Activated naive CD4-positive, alpha-beta T cell treated with anti-CD3 and anti-CD28 coated beads, Interleukin-2, amount 50 U/mL, for 24 hours (primary cell): Measurements from ENCODE around the gene SLC1A7.
"Not testable (repeated sequence)": the region's sequence is repeated elsewhere in the genome, so short reads cannot be mapped to it uniquely, and the experiment has no call there.

Experiments used
- H3K27ac Mint-ChIP-seq: one replicate; pipeline ENCODE4 v1.8.0; 2021; ENCODE audit warnings: mild to moderate bottlenecking, mixed read lengths
- H3K27me3 Mint-ChIP-seq: one replicate; pipeline ENCODE4 v1.8.0; 2021; ENCODE audit warnings: mixed read lengths
- H3K36me3 Mint-ChIP-seq: one replicate; pipeline ENCODE4 v1.8.0; 2021; ENCODE audit warnings: mixed read lengths
- H3K4me1 Mint-ChIP-seq: one replicate; pipeline ENCODE4 v1.8.0; 2021; ENCODE audit warnings: mixed read lengths
- H3K4me3 Mint-ChIP-seq: one replicate; pipeline ENCODE4 v1.8.0; 2021; ENCODE audit warnings: mild to moderate bottlenecking, mixed read lengths
- H3K9me3 Mint-ChIP-seq: one replicate; pipeline ENCODE4 v1.8.0; 2021; ENCODE audit warnings: mixed read lengths

Gene SLC1A7

GRCh38 chr1:53142226-53142853 lies at the start of gene SLC1A7:
TSS of gene SLC1A7 (minus strand) at chr1:53142638. CDS start at chr1:53142449, 189 bp downstream.
- Mint-ChIP-seq H3K27me3 (no peaks in the 10 kb centered on the region), H3K4me3 (no peak within 1 kb of the TSS), H3K27ac (no peak within 1 kb of the TSS), H3K4me1 (no peaks in the 10 kb centered on the region), H3K9me3 (peaks cover 5% of the 10 kb centered on the region), H3K36me3 (peaks cover 3% of the 10 kb centered on the region)

DNA sequence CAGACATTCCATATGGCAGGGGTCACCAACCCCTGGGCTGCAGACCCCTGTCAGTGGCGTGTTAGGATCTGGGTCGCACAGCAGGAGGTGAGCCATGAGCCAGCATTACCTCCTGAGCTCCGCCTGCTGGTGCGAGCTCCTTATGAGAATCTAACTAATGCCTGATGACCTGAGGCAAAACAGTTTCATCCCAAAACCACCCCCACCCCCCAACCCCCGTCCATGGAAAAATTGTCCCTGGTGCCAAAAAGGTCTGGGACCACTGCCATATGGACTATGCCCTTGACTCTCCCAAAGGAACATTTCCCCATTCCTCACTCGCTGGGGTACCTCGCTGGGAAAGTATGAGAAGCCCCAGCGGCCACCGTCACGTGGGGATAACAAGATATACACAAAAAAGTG lies 47.8 kb upstream of the SLC1A7 start:
- H3K9me3 Mint-ChIP-seq: no peaks in the 10 kb centered on the region
- no peak overlapping the region for H3K4me3 Mint-ChIP-seq
- H3K4me1 Mint-ChIP-seq: no peaks in the 10 kb centered on the region
- H3K27me3 Mint-ChIP-seq: peaks cover 2% of the 10 kb centered on the region
- H3K27ac Mint-ChIP-seq: no peak overlapping the region
- H3K36me3 Mint-ChIP-seq: no peaks in the 10 kb centered on the region

DNA sequence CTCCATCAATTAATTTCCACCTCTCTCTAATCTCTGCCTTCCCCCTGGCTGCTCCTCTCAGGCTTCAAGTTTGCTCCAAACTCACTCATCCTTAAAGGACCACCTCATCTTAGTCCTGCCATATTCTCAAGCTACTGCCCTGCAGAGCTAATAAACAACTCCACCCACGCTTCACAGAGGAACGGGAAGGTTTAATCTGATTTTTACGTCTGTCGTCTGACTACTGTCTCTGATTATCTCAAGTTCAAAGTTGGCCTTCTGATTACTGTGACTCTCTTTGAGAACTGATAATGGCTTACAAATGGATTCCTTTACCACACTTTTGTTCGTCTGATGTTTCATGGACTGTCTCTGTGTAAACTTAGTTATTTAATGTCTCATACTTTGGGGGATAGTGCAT lies 46.6 kb upstream of the SLC1A7 start:
- Mint-ChIP-seq H3K27me3 (peaks cover 2% of the 10 kb centered on the region), H3K4me1 (no peaks in the 10 kb centered on the region), H3K9me3 (no peaks in the 10 kb centered on the region), H3K27ac (no peak overlapping the region), H3K36me3 (no peaks in the 10 kb centered on the region), H3K4me3 (no peak overlapping the region)

DNA sequence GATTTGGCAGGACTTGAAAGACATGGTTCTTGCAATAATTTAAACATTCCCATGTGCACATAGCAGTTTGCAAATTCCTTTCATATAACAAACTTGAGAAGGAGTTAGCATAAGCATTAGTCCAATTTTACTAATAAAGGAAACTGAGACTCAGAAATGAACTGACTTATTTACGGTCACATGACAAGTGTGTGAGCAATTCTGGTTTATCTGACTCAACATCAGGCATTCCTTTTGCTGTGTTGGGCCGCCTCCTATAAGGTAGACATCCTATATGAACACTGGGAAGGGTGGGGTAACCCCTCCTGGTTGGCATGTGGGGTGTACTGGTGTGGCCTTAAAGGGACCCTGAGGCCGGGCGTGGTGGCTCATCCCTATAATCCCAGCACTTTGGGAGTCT lies 45.7 kb upstream of the SLC1A7 start:
- Mint-ChIP-seq H3K9me3 (no peaks in the 10 kb centered on the region), H3K27me3 (peaks cover 2% of the 10 kb centered on the region), H3K4me3 (no peak overlapping the region), H3K27ac (no peak overlapping the region), H3K4me1 (no peaks in the 10 kb centered on the region), H3K36me3 (no peaks in the 10 kb centered on the region)

DNA sequence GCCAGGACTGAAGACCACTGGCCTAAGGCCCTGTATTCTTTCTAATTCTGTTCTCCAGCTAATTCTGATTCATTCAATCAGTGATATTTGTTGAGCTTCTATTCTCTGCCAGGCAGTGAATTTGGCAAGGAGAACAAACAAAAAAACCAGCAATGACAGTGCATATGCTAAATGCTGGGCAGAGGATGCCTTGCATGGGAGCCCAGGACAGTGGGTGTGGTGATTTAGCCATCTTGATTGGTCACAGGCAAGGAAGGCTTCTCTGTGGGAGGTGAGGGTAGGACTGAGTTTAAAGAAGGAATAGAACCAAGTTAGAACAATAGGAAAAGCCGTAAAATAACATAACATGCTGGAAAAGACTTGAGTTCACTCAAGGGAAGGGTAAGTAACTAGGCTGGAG lies 45.0 kb upstream of the SLC1A7 start:
- H3K36me3 Mint-ChIP-seq: no peaks in the 10 kb centered on the region
- H3K27me3 Mint-ChIP-seq: peaks cover 2% of the 10 kb centered on the region
- H3K4me3 Mint-ChIP-seq: no peak overlapping the region
- no peaks in the 10 kb centered on the region for H3K4me1 Mint-ChIP-seq
- no peak overlapping the region for H3K27ac Mint-ChIP-seq
- H3K9me3 Mint-ChIP-seq: no peaks in the 10 kb centered on the region

DNA sequence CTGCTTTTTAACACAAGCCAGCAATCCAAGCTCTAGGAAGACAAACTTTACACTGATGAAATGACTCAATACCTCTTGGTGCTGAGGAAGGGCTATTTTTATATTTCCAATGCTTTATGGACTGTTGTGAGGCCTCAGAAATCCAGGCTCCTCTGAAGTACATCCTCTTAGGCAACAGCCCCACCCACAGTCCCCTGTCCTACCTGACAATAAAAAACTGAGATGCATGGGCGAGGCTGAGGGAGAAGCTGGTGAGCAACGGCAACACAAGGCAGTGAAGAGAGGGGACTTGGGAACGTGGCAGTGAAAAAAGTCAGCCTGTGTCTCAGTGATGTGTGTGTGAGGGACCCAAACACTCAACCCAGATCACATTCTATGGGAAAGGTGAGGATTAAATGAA lies 44.1 kb upstream of the SLC1A7 start:
- no peak overlapping the region for H3K27ac Mint-ChIP-seq
- H3K36me3 Mint-ChIP-seq: no peaks in the 10 kb centered on the region
- no peaks in the 10 kb centered on the region for H3K4me1 Mint-ChIP-seq
- no peak overlapping the region for H3K4me3 Mint-ChIP-seq
- H3K27me3 Mint-ChIP-seq: peaks cover 2% of the 10 kb centered on the region
- no peaks in the 10 kb centered on the region for H3K9me3 Mint-ChIP-seq

DNA sequence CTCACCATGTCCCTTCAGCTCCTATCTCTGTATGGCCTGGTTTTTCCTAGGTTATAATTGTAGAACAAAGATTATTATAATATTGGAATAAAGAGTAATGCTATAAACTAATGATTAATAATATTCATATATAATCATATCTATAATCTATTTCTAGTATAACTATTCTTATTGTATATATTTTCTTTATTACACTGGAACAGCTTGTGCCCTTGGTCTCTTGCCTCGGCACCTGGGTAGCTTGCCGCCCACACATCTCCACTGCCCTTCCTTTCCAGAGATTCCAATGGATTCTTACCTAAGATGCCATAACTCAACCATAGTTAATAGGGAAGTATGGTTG lies 43.5 kb upstream of the SLC1A7 start:
- H3K4me3 Mint-ChIP-seq, H3K4me1 Mint-ChIP-seq, H3K9me3 Mint-ChIP-seq, H3K27me3 Mint-ChIP-seq, H3K27ac Mint-ChIP-seq, H3K36me3 Mint-ChIP-seq: not testable (repeated sequence)

GRCh38 chr1:53183095-53183990 lies 40.9 kb upstream of the SLC1A7 start:
- Mint-ChIP-seq H3K36me3 (no peaks in the 10 kb centered on the region), H3K27ac (no peak overlapping the region), H3K4me3 (no peak overlapping the region), H3K27me3 (peaks cover 3% of the 10 kb centered on the region), H3K9me3 (no peaks in the 10 kb centered on the region), H3K4me1 (no peaks in the 10 kb centered on the region)

DNA sequence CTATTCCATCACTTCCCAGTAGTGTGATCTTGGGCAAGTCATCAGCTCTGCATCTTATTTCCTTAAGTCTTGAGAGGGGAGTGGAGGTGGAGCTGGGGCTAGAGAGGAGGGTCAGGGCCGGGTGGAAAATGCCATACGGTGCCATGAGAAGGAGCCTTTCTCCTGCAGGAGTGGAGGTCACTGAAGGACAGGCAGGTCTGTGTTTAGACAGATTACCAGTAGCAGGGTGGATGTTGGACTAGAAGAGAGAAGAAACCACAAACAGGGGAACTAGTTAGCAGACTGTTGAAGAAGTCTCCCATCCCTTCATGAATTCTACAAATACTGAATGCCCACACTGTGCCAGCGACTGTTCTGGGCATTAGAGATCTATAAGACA lies 40.3 kb upstream of the SLC1A7 start:
- H3K36me3 Mint-ChIP-seq: no peaks in the 10 kb centered on the region

GRCh38 chr1:53182111-53182593 lies 39.7 kb upstream of the SLC1A7 start:
- Mint-ChIP-seq H3K9me3 (no peaks in the 10 kb centered on the region), H3K4me1 (no peaks in the 10 kb centered on the region), H3K27ac (no peak overlapping the region), H3K27me3 (peaks cover 3% of the 10 kb centered on the region), H3K36me3 (no peaks in the 10 kb centered on the region), H3K4me3 (no peak overlapping the region)

More for the DNA sequence above, 40.3 kb upstream of the SLC1A7 start:
- no peaks in the 10 kb centered on the region for H3K4me1 Mint-ChIP-seq
- H3K27me3 Mint-ChIP-seq: peaks cover 3% of the 10 kb centered on the region
- no peak overlapping the region for H3K27ac Mint-ChIP-seq
- no peaks in the 10 kb centered on the region for H3K9me3 Mint-ChIP-seq
- no peak overlapping the region for H3K4me3 Mint-ChIP-seq

DNA sequence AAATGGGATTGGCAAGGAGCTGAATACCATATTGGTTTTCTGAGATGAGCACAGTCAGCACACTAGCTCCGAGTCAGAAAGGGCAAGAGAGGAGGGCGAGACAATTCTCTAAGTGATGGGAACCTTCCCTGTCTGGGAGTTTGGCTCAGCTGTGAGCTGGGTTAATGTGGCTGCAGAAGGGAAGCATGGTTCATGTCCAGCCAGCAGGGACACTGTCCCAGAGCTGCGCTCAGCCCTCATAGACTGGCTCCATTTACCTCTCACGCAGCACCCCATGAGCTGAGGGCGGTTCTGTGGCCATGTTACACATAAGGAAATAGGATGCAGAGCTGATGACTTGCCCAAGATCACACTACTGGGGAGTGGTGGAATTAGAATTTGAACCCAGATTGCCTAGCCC lies 38.5 kb upstream of the SLC1A7 start:
- Mint-ChIP-seq H3K27ac (no peak overlapping the region), H3K4me1 (no peaks in the 10 kb centered on the region), H3K4me3 (no peak overlapping the region), H3K36me3 (no peaks in the 10 kb centered on the region), H3K27me3 (peaks cover 4% of the 10 kb centered on the region), H3K9me3 (no peaks in the 10 kb centered on the region)

- H3K4me1 Mint-ChIP-seq: no peaks in the 10 kb centered on the region
- H3K27ac Mint-ChIP-seq: no peak overlapping the region
- no peak overlapping the region for H3K4me3 Mint-ChIP-seq
- no peaks in the 10 kb centered on the region for H3K9me3 Mint-ChIP-seq
- peaks cover 4% of the 10 kb centered on the region for H3K27me3 Mint-ChIP-seq
- H3K36me3 Mint-ChIP-seq: no peaks in the 10 kb centered on the region
These were observed 37.8 kb upstream of the SLC1A7 start for GRCh38 chr1:53180226-53180625.

DNA sequence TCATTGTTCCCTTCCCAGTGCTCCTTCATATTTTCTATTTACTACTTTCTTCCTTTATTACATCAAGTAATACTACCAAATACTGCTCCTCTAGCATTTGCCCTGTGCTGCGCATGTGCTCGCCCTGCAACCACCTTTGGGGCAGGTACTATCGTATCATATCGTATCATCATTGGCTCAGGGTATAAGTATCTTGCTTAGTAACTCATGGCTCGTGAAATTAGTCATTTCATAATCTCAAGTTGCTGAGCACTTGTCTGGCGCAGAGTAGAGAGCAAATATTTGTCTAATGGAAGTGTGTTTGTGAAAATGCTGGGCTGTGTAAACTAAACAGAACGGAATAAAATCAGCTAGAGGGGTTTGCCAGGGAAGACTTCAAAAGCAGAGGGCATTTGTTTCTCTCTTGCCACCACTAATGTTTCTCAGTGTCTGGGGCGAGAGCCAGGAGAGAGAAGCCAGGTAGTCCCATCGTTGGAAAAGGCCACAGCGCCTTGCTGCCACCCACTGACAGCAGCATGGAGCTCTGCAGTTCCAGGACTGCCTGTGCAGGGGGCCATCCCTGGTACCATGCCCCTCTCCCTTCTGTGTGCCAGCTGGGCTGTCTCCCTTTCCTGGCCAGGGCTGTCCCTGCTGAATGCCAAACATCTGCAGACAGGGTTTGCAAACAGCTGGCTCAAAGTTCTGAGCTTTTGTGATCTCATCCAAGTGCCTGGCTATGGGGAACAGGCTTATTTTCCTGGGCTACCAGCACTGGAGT lies 34.2 kb upstream of the SLC1A7 start:
- Mint-ChIP-seq H3K4me1 (peaks cover 10% of the 10 kb centered on the region), H3K9me3 (no peaks in the 10 kb centered on the region), H3K27me3 (peaks cover 8% of the 10 kb centered on the region), H3K4me3 (no peak overlapping the region), H3K36me3 (no peaks in the 10 kb centered on the region), H3K27ac (no peak overlapping the region)

- Mint-ChIP-seq H3K27me3 (peaks cover 6% of the 10 kb centered on the region), H3K36me3 (no peaks in the 10 kb centered on the region), H3K27ac (no peak overlapping the region), H3K4me3 (no peak overlapping the region), H3K9me3 (no peaks in the 10 kb centered on the region), H3K4me1 (peaks cover 10% of the 10 kb centered on the region)
These were observed 32.8 kb upstream of the SLC1A7 start for GRCh38 chr1:53174971-53175913.
